GM18870 (cell line): ENCODE measurements around the gene DUSP1.
"Not testable (repeated sequence)": the region's sequence is repeated elsewhere in the genome, so short reads cannot be mapped to it uniquely, and the experiment has no call there.

Source experiments
- ATAC-seq: cut with Tn5 transposase; IDR thresholded peaks from one replicate; pipeline ENCODE4 v1.9.1; 2021; ENCODE audit warnings: moderate library complexity; ENCODE audit not compliant: unreplicated experiment

Gene DUSP1

DNA sequence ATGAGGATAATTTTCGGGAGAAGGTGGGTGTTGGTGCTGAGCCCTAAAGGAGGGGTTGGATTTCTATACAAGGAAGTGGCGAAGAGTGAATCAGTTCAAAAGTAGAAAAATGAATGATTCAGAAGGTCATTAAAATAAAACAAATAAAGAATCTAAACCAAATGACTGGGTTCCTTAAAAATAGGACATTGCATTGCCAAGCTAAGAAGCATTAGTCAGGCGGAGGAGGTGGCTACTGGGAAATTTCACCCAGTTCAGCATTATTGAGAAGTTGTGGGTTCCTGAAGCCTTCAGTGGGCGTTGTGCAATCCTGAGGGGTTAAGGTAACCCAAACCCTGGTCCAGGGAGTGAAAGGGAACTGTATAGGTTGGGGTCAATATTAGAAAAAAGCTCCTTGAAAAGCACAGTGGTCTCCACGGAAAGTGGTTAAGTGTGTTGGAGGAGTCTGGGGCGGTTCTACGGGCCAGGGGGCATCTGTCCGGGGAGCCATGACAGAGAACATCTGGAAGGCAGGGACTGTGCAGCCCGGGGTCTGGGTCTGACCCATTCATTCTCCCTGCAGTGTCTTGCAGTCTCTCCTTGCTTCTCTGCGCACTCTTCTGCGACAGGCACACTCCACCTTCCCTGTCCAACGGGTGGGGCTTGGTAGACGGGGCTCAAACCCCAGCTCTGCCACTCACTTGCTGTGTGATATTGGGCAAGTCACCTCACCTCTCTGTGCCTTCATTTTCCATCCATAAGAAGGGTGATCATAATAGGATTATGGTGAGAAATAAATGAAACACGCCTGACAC lies 27.6 kb upstream of the DUSP1 start:
- ATAC-seq = no peak

DNA sequence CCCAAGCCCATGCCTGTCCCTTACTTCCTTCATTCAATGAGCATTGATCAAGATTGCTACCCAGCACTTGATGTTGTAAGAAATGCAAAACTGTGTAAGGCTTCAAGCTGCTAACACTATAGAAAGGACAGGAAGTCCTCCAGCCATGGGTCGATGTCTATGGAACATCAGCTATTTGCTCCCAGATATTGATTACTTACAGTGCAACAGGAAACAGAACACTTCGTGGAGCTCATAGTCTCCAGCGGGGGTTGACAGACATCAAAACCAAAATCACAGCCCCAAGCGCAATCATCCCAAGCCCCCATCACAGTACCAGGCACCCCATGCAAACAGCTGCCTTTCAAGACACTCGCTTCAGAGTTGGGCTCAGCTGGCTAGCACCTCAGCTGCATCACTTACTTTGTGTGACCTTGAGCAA lies 26.8 kb upstream of the DUSP1 start:
- ATAC-seq = no peak

DNA sequence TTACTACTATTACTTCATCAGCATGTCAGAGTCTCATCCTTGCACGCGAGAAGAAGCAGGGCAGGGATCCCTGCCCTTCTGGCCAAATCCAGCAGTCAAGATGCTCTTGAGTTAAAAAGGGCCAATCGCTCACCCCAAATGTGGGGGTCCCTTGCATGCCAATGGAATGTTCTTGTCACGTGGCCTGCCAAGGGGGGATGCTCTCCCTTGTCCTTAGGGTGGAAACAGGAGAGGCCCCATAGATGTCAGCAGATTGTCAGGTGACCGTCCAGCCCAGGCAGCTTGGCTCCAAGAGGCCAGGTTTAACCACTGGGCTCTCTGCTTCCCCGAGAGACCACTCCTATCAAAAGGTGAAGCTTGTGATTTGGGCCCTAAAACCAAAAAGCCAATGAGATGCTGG lies 25.3 kb upstream of the DUSP1 start:
- no peak for ATAC-seq

DNA sequence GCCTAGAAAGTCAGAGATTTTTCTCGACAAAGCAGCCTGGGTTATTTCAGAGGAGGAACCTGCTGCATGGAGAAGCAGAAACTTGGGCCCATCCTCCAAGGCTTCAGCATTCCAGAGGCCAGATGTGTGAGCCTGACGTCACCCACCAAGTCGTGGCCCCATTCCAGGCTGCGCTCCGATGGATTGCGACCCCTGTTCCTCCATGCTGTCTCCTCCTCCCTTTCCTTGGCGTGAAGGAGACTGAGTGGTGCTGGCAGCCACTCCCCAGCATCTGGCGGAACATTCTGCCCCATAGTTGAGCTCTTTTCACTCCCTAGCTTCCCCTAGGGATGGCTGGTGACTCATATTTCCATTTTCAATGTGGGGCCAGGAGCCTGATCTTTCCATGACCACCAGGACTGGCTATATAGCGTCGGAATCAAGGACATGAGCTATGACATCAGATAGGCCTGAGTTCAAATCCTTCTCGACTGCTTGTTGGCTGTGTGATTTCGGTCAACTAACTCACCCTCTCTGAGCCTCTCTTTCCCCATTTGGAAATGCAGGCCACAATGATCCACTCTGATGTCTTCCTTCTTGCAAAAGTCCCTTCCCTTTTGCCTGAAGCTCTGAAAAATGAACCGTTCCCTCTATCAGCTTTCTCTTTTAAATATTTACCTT lies 24.5 kb upstream of the DUSP1 start:
- ATAC-seq = no peak

DNA sequence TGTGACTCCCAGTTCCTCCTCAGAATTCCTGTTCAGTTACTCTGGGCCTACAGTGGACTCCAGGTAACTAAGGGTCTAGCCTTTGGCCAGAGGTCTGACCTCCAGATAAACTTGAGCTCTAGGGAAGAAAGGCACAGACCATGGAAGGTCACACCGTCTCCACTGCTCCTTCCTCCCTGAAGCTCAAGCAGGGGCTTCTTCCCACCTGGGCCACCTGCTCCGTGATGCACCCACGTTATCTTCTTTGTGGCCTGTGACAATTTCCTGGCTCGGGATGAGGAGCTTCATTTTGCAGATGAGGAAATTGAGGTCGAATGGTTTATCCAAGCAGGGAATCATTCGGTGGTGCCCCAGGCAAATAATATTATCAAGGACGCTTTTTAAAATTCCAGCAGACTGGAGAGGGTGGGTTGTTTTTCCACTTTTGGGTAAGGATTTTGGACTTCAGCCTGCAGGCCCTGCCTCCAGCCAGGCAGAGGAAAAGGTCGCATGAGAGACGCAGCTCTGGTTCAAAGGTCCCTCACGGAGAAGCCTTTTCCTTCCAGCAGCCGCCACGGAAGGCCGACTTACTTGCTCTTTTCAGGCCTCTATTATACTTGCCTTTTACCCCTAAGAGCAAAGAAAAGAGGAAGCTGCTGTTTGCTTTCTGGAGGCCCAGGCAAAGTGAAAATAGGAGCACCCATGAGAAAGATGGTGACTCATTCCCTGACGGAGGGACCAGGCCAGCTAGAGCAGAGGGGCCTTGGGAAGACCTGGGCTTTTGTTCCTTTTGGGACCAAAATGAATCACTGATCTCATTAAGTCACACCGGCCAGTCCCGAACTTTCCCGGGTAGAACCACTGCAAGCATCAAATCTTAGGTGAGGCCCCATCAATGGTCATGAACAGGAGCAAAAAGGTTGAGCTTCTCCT lies 22.8 kb upstream of the DUSP1 start:
- ATAC-seq = no peak

DNA sequence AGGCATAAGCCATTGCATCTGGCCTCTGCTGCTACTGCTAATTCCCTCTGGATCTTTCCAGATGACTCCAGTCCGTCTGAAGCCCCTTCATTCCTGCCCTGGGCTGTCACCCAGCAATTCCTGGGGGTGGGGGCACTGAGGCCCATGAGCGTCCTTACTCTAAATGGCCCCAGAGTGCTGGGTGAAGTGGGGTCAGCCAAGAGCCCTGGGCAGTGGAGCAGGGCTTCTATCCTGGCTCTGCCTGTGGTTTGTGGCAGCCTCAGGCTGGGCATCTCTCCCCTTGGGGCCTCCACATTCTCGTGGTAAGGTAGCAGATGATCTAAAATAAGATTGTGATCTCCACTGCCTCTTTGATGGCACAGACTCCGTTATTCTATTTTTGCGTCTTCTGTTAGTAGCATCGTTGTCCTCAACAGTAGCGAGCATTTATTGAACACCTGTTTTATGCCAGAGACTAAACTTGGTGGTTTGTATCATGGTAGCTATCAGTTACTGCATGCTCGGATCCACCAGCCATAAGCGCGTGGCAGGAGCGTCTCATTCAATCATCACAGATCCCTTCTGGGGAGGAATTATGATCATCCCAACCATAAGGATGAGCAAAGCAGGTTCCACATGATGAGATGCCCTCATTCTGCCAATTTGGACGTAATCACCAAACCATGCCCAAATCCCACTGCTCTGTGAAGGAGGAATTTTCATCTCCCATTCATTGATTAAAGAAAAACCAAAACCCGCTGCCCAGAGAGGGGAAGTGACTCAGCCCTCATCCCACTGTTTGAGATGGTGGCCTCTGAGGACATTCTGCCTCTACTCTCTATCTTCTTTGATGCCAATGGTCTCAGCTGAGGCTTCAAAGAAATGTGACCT lies 21.9 kb upstream of the DUSP1 start:
- no peak for ATAC-seq

DNA sequence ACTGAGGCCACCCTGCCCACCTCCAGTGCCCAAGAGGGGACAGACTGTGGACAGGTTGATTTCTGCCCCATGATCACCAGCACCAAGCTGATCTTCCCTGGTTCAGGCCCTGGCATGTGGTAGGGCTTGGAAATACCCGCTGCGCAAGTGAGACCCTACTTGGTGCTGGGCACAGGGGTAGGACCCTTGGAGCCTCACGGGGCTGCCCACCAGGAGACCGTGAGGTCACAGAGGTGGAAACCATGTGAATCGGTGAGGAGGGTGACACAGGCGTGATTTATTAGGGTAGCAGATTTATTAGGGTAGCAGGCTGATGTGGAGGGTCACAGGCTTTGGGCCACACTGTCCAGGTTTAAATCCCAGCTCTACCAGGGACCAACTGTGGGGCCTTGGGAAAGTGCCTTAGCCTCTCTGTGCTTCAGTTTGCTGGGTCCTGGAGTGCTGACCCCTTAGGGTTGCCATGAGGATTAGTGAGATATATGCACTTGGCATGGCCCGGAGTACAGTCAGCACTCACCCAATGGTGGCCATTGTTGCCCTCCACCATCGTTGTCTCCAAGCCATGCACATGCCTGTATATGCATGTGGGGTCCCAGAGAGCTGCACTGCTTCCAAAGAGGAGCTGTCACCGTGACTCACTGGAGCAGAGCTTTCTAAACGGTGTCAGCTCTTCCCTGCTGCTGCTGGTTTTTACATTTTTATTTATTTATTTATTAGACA lies 20.9 kb upstream of the DUSP1 start:
- no peak for ATAC-seq

DNA sequence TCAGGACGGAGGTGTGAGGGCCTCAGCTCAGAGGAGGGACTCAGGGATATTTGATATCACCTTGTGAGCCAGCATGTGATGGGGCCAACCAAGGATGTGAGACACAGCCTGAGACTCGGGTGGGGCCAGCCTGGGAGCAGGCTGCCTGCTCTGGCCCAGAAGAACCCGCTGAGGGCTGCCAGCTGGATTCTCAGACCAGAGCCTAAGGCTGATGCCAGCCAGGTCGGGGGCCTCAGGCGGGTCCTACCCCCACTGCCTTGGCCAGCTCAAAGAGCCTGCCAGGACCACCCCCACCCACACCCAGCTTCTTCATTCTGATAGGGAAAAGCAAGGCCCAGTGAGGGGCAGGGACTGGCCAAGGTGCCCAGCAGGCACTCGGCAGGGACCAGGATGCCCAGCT lies 20.3 kb upstream of the DUSP1 start:
- ATAC-seq = no peak

DNA sequence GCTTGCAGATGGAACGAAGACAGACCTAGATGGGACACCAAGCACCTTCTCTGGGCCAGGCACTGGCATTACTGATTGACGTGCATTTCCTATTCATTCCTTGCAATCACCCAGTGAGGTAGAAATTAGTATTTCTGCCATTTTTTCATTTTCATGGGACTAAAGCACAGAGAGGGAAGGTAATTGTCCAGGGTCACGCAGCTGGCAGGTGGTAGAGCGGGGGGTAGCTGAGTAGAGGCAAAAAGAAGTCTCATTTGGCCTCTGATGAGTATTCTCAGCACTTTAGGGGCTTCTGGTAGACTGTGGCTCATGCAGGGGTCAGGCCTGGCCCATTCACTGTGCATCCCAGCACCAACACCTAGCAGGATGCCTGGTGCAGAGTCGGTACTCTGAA lies 19.5 kb upstream of the DUSP1 start:
- ATAC-seq = no peak

DNA sequence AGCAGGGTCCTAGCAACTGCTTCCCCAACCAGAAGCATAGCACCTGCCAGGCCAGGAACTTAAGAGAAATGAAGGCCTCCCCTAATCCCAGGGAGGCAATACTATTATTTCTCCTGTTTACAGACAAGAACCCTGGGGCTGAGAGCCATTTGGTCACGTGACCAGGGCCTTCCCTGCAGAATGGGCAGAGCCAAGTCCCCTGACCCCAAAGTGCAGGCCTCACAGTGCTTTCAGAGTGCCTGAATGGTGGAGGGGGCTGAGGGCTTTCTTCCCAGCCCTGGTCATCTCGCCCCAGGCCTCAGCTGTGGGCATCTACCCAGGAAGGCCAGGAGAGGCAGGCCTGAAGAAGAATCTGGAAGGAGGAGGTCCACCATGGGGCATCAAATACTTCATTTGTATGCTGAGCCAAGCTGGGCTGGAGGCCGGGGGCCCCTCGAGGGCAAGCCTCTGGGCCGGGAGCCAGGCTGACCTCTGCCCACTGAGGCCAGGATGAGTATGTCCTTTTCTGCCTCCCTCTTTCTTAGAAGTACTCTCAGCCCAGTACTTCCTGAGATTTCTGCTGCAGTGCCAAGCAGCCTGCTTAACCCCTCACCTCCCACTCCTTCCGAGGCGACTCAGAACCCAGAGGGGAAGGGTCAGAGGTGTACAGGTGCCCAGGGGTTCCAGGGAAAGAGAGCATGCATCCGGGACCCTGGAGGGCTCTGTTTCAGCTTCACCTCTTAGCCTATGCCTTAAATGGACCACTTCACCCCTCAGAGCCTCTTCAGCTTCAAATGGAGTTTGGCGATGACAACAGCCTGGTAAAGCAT lies 18.9 kb upstream of the DUSP1 start:
- no peak for ATAC-seq

DNA sequence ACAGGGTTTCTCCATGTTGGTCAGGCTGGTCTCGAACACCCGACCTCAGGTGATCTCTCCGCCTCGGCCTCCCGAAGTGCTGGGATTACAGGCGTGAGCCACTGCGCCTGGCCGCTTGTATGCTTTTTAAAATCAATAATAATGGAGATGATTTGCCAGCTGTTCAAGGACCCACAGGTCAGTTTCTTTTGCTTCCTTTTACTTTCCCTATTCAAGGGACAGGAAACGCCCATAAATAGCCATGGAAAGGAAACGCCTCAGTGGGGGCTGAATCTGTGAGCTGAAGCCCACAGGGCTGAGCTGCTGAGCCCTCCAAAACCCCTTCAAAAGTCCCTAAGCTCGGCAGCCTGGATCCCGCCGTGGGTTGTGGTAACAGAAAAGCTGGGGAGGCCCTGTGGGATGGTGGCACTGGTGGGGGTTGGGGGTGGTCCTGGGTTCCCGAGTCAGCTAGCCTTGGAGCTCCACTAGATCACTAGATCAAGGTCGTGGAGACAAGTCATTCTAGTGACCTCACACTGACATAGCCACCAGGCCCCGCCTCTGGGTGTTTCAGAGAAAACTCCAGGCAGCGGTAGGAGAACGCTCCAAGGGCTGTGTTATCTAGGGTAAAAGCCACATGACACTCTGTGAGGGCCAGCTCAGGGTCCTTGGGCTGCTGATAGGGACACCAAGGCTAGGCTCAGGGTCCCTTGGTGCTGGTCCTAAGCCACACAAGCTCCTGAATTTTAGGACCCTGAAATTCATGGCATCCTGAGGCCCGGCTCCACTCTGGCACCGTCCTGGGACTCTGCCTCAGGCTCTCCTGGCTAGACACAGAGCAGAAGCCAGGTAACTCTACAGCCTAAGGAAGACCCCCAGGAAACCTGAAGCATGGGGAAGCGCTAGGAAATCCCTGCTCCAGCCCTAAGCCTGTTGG lies 18.0 kb upstream of the DUSP1 start:
- ATAC-seq = no peak

DNA sequence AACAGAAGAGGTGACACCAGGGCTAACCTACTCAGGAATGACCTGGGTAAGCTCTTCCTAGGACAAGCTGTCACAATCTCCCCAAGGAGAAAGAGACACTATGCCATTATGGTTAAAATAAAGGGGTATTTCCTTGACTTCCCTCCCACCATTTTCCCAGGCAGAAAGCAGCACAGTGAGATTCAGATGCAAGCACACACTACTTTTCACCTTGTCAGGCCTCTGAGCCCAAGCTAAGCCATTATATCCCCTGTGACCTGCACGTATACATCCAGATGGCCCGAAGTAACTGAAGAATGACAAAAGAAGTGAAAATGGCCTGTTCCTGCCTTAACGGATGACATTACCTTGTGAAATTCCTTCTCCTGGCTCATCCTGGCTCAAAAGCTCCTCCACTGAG lies 16.5 kb upstream of the DUSP1 start:
- not testable (repeated sequence) for ATAC-seq

DNA sequence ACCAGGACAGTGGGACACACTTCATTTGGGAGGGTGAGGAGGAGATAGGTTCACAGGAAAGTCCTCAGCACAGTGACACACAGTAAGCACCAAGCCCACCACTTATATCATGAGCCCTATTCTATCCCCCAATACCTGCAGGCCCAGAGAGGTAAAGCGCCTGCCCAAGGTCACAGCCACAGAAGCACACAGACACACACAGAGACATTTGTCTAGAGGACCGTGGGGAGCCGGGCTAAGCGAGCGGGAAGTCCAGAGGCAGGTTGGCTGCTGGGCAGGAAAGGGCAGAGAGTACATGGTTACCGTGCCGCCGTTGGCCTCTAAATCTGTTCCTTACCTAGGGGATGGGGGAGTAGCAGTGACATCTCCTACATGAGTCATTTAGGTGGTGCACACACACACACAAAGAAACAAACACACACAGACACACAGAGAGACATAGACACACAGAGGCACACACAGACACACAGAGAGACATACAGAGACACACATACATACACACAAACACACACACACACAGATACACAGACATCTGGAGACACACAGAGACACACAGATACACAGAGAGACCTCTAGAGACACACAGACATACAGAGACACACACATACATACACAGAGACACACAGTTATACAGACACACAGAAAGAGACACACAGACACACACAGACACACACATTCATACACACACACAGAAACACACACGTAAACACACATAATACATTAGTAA lies 15.9 kb upstream of the DUSP1 start:
- ATAC-seq = no peak

DNA sequence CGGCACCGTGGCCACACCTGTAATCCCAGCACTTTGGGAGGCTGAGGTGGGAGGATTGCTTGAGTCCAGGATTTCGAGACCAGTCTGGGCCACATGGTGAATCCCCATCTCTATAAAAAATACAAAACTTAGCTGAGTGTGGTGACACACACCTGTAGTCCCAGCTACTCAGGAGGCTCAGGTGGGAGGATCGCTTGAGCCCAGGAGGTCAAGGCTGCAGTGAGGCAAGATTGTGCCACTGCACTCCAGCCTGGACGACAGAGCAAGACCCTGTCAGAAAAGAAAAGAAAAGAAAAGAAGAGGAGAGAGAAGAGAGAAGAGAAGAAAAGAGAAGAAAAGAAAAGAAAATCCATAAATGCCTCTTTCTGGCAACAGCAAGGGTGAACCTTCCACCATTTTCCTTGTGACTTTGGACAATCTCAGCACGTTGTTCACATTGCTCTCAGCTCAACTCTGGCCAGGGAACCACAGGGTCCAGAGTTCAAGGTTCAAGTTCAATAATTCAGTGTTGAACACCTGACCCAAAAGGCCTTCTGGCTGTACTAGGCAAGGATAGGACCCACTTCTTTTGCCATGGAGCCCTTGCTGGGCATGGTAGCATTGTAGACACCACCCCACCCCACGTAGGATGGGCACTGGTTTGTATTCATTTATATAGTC lies 14.6 kb upstream of the DUSP1 start:
- no peak for ATAC-seq

DNA sequence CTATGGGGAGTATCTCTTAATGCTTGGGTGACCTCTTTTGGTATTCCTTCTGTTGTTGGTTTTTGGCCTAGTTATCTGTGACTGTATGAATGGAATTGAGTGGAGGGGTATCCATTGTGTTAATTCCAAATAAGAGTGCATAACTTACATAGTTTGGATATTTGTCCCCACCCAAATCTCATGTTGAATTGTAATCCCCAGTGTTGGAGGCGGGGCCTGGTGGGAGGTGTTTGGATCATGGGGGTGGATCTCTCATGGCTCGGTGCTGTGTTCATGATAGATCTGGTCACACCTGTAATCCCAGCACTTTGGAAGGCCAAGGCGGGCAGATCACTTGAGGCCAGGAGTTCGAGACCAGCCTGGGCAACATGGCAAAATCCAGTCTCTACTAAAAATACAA lies 13.2 kb upstream of the DUSP1 start:
- not testable (repeated sequence) for ATAC-seq

DNA sequence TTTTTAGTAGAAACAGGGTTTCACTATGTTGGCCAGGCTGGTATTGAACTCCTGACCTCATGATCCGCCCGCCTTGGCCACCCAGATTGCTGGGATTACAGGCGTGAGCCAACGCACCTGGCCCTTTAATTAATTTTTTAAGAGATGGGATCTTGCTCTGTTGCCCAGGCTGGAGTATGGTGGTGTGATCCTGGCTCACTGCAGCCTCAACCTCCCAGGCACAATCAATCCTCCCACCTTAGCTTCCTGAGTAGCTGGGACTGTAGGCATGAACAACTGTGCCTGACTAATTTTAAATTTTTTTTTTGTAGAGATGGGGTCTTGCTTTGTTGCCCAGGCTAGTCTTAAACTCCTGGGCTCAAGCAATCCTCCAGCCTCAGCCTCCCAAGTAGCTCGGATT lies 12.3 kb upstream of the DUSP1 start:
- not testable (repeated sequence) for ATAC-seq
